SW 1271 (cell line): ENCODE measurements around the gene TOMM20L.
"Not testable (repeated sequence)": the region's sequence is repeated elsewhere in the genome, so short reads cannot be mapped to it uniquely, and the experiment has no call there.

Experiments
- DNase-seq, 2 experiments: peaks; one replicate each; lab custom pipeline; 2025; lab: John Stamatoyannopoulos, UW

Gene TOMM20L

DNA sequence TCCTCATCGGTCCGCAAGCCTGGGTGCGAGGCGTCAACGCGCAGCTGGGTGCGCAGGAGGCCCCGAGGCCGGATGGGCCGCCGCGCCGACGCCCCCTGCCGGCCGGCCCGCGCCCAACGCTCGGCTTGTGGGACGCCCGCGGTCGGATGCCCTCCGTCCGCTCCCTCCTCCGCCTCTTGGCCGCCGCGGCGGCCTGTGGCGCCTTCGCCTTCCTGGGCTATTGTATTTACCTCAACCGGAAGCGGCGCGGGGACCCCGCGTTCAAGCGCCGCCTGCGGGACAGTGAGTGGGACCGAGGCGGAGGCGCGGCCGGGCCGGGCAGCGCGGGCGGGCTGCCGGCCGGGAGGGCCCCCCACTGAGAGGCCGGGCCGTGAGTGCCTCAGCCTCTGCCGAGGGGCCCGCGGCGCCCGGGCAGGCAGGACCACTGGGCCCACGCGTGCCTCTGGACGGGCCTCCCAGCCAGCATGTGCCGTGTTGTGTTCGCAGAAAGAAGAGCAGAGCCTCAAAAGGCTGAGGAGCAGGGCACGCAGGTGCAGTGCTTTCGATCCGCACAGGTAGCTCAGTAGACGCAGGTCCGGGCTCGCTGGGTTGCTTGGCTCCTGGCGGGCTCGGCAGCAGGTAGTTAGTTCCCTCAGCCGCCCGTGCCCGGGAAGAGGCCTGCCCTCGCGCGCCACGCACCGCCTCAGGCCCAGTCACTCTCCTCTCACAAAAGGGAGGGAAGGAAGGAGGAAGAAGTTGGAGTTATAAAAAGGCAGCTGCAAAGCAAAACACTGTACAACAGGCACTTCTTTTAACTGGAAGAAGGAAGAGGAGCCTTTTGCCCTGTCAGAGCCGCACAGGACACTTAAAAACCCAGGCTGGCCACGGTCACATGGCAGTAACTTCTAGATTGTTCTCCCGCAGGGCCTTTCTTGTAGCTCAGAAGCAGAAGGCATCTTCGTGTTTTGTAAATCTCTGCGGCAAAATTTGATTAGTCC is at the start of gene TOMM20L:
TSS of gene TOMM20L (plus strand) at position 119 of the 977 bp plus-strand sequence. CDS start at position 147, 28 bp downstream.
- DNase-seq, result no peak

DNA sequence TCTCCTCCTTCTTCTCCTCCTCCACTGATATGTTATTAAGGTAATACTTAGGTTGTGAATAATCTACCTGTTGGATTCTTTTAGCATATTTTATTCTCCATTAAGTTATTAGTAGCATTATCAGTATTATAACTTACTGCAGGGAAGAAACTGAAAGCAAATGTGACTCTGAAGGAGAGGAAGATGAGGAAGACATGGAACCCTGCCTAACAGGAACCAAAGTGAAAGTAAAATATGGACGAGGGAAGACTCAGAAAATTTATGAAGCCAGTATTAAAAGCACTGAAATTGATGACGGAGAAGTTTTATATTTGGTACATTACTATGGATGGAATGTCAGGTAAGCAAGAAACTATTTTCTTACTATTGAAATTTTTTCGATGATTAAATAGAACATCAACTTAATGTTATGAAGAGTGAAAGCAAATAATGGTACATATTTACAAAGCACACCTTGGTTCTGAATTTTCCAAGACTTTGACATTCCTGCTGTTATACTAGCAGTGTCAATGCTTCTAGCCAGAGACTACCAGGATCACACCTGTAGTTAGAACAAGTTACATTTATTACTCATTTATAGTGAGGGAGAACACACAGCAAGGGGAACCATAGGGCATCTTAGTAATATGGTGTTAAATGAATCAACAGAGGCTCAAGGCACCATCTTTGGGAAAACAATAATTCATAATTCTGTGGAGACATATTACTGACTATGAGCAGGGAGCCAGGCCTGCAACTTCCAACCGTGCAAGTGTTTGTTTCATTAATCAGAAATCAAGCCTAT is 42.0 kb upstream of the TOMM20L start:
- DNase-seq, result no peak

DNA sequence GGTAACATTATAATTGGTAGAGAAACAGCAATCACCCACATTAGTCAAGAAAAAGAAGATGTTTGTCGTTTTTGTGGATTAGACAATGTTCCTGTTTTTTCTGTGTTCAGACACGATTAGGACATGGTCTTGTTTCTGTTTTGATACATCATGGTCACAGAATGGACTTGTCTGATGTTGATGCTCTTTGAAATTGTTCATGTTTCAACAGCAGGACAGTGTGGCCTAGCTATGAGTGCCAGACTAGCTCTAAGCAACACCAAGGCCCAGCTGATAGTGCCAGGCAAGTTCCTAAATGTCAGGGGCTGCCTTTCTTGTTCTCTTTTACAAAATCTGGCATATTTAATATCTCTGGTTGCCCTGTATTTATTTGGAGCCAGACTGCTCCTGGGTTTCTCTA is 40.9 kb upstream of the TOMM20L start:
- DNase-seq, result no peak

DNA sequence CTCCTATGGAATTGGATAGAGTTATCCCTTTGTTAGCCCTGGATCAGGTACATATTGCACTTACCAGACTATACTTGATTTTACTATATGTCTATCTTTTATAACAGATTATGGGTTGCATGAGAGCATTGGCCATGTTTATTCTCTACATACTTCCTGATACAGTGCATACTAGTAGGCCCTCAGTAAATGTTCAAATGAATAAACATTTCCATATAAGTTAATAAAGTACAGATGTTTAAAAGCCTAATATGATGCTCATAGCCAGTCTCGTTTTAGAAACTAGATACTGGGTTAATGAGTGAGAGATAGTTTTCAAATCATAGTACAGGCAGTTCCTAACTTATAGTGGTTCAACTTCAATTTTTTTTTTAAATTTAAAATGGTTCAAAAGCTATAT is 39.5 kb upstream of the TOMM20L start:
- DNase-seq, result no peak

GRCh38 chr14:58362272-58362671 is 33.5 kb upstream of the TOMM20L start:
- DNase-seq, result not testable (repeated sequence)

DNA sequence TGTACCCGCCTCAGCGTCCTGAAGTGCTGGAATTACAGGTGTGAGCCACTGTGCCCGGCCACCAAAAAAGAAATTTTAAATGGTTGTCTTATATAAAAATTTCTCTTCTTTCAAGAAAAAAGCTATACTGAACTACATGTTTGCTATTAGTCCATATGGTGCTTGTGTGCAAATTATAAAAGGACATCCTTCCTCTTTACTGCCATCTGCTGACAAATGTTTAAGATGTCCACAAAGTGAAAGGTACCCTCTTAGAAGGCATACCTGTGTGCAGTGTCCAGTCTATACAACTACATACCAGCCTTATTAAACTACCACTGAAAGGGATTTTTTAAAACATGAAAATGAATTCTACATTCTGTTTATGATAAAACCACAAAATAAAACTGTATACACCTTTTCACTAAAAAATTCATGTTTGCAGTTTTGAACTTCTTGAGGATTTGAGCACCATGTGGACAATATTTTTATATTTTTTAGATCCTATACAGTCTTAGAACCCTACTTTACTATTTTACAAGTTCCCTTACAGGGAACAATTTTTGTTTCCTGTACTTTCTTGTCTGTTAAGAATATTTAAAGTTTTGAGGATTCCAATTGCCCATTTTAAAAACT is 32.8 kb upstream of the TOMM20L start:
- peak in 1 of 2 experiments; percentile 30 for DNase-seq

DNA sequence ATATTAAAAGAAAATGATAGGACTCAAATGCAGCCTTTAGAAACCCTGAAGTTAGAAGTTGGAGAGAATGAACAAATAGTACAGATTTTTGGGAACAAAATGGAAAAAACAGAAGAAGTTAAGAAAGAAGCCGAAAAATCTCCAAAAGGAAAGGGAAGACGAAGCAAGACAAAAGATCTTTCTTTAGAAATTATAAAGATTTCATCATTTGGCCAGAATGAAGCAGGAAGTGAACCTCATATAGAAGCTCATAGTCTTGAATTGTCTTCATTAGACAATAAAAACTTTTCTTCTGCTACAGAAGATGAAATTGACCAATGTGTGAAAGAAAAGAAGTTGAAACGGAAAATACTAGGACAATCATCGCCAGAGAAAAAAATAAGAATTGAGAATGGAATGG is 31.4 kb upstream of the TOMM20L start:
- DNase-seq, result no peak

- DNase-seq, result no peak
These were observed 28.4 kb upstream of the TOMM20L start for GRCh38 chr14:58367296-58367695.

- DNase-seq, result no peak
These were observed 26.8 kb upstream of the TOMM20L start for GRCh38 chr14:58368956-58369355.

GRCh38 chr14:58376791-58377190 is 18.9 kb upstream of the TOMM20L start:
- DNase-seq, result no peak

- no peak for DNase-seq
These were observed 4.9 kb upstream of the TOMM20L start for GRCh38 chr14:58390830-58391229.

DNA sequence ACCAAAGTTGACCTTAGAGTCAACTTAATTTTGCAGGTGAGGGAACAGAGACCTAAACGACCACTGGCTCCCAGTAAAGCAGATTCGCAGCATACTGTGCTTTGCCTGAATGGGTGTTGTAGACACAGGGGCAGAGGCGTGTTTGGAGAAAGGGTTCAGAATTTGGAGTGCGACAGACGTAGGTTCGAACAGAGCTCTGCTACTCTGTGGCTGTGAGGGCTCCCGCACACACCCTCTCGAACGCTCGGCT is 243 bp upstream of the TOMM20L start:
- no peak for DNase-seq

- no peak for DNase-seq
These were observed 1.4 kb downstream of the TOMM20L start for GRCh38 chr14:58397156-58397555.

GRCh38 chr14:58398495-58398894 is 2.8 kb downstream of the TOMM20L start:
- DNase-seq, result no peak

DNA sequence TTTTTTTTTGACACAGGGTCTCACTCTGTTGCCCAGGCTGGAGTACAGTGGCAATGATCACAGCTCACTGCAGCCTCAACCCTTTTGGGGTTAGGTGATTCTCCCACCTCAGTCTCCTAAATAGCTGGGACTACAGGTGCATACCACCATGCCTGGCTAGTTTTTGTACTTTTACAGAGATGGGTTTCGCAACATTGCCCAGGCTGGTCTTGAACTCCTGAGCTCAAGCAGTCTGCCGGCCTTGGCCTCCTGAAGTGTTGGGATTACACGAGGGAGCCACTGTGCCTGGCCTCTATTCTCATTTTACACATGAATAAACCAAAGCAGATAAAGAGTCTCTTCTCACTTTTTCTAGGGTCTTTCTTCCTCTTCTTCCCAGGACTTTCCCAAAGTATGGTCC is 3.2 kb downstream of the TOMM20L start:
- no peak for DNase-seq

GRCh38 chr14:58401587-58401986 is 5.9 kb downstream of the TOMM20L start:
- no peak for DNase-seq

DNA sequence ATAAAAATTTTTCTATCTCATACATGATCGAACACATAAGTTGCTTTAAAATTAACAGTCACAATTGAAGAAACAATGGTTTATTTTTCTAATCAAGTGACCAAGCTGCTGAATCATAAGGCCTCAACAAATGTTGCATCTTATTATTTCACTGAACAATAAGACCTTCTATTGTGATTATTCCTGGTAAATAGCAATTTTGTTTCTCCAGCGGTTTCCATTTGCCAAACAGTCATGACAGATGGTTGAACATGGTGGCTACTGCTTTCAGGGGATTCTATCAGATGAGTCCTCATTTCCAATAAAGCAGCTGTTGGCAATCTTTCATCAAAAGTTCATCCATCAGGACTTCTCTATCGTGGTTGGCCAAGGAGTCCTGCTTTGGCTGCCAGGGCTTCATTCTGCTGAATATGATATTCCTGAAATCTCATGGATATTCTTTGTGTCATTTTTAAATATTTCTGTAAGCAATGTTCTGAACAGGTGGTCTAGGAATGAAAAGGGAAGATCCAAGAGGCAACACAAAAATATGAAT is 13.0 kb downstream of the TOMM20L start:
- no peak for DNase-seq

DNA sequence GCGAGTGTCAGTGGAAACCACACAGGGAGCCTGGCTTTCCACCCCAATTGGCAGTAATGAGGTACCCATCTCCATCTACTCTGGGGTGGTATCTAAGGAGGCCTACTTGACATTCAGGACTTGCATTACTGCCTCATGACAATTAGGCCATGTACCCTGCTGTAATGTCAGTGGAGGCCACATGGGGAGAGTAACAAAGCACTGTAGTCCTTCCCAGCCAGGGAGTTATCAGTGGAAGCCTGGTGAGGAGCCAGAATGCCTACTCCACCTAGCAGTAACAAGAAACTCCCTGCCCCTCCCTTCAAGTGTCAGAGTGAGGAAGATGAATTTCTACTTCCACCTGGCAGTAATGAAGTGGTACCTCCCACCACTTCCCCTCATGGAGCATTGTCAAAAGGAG is 19.1 kb downstream of the TOMM20L start:
- no peak for DNase-seq

DNA sequence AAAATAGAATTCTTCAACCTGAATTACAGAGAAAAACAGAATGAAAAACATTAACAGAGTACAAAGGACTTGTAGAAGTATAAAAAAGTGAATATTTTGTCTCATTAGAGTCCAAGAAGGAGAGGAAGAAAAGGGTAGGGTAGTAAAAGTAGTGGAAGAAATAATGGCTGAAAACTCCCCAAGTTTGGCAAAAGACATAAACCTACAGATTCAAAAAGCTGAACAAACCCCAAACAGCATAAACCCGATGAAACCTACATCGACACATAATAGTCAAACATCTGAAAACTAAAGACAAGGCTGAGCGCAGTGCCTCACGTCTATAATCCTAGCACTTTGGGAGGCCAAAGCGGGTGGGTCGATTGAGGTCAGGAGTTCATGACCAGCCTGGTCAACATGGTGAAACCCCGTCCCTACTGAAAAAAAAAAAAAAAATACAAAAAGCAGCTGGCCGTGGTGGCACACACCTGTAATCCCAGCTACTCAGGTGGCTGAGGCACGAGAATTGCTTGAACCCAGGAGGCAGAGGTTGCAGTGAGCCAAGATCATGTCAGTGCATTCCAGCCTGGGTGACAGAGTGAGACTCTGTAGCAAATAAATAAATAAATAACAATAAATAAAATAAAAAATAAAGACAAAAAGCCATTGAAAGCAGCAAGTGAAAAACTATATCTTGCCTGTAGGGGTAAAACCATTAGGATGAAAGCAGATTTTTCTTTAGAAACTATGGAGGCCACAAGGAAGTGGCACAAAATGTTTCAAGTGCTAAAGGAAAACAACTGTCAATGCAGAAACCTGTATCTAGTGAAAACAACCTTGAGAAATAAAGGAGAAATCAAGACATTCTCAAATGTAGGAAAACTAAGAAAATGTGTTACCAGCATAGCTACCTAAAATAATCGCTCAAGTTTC is 20.2 kb downstream of the TOMM20L start:
- no peak for DNase-seq

DNA sequence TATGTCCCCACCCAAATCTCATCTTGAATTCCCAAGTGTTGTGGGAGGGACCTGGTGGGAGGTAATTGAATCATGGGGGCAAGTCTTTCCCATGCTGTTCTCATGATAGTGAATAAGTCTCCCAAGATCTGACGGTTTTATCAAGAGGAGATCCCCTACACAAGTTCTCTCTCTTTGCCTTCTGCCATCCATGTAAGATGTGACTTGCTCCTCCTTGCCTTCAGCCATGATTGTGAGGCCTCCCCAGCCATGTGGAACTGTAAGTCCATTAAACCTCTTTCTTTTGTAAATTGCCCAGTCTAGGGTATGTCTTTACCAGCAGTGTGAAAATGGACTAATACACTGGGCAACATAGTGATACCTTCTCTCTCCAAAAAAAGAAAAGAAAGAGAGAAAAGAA is 21.2 kb downstream of the TOMM20L start:
- not testable (repeated sequence) for DNase-seq

GRCh38 chr14:58426670-58427280 is 31.0 kb downstream of the TOMM20L start:
- peak; percentile 47 to 85 for DNase-seq
